A549 treated with Mapracorat at 1 μM for 4 hours (cell line): ENCODE data around the gene CCDC185. TPM values are rescaled to one million over a fixed set of nuclear protein-coding genes. Genes with fewer than 3 reads are reported as not detected.

Experiments used
- total RNA-seq: library from RNA; stranded (reverse); fragments of 200-300 nt; extraction: Qiagen RNA extraction; gene quantifications from 5 replicates; pipeline ENCODE4 v1.2.3, GENCODE V29; 2022

CCDC185 gene
- total RNA-seq = 0.06 TPM in 1 of 5 replicates, not detected in the others

DNA sequence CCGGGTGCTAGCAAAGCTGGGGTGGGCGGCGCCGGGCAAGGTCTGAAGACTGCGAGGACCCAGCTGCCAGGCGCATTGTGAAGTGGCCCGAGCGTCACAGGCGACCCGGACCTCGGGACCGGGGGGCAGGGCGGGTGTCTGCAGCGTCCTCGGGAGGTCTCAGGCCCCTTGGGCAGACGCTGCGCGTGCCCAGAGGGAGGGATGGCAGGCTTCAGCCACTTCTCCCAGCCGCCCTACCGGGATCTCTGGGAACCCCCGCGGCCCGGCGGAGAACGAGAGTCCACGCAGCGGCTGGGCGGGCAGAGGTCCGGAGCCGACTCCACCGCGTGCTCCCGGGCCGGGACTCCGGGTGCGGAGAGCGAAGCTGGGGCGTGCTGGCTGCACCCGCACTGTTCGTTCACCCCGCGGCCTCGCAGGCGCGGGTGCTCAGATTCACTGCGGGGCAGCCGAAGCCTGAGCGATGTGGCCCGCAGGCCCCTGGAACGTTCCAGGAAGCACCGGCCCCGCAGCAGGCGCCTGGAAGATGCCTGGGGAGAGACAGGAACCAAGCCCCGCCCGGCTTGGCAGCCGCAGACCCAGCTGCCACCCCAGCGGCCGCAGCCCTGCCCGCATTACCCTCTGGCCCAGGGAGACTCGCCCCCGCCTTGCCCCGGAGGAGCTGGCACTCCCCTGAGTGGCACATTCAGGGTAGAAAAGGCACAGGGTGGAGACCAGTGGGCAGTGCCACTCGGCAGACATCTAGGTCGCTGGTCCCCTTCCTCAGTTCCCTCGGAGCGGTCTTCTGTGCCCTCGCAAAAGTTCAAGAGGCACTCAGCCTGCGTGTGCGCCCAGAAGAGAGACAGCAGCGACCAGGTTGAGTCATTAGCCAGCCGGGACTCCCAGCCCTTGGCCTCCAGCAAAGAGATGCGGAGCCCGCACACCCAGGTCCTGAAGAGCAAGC, at the start of gene CCDC185:
Gene CCDC185 (plus strand): TSS at position 141 of the 940 bp plus-strand sequence. CDS start 61 bp downstream, at position 202.

GRCh38 chr1:223363856-223364684, 29.1 kb upstream of the CCDC185 start, which contains the start of gene SUSD4:
Gene SUSD4, minus strand, starts transcription at chr1:223364176. Its CDS starts 751 bp downstream, at chr1:223363425.

Other genes starting within 250 kb of the CCDC185 start
- gene SUSD4, start 29.2 kb upstream of the CCDC185 start, total RNA-seq = 0.28 to 0.82 TPM (median 0.48 TPM) in 5 replicates